ENCODE measurements around the gene HTR2B. TPM values are rescaled to one million over a fixed set of nuclear protein-coding genes. Genes with fewer than 3 reads are reported as not detected.

The HTR2B gene
- total RNA-seq: 1.2 and 1.3 TPM in 2 replicates

GRCh38 chr2:231124838-231125568 lies at the start of gene HTR2B:
HTR2B (minus strand) TSS chr2:231125042; CDS start chr2:231123764, 1,278 bp downstream.

Small RNAs within 50 kb of the gene (small RNA-seq; reads per million reads assigned to genes)
- not detected for gene RNU1-93P

Other genes with a start within 250 kb of the HTR2B start
- gene GPR55, start 199.8 kb downstream of the HTR2B start, total RNA-seq: not detected in 2 replicates
- not detected in 2 replicates for gene SPATA3, start 128.9 kb downstream of the HTR2B start, total RNA-seq
- 0.65 and 2.1 TPM in 2 replicates for gene C2orf72, start 87.5 kb downstream of the HTR2B start, total RNA-seq
- gene PSMD1, start 68.2 kb downstream of the HTR2B start, total RNA-seq: 130 and 142 TPM in 2 replicates
- gene ARMC9, start 73.6 kb upstream of the HTR2B start, total RNA-seq: 53.9 and 72.4 TPM in 2 replicates

Measured in articular chondrocyte of knee joint (primary cell).